Activated gamma-delta T cell (primary cell): ENCODE data around the gene VAT1L.

Source experiments
- DNase-seq: peaks from one replicate; lab custom pipeline; 2025; lab: John Stamatoyannopoulos, UW

VAT1L gene

GRCh38 chr16:77782694-77783093 is 5.7 kb upstream of the VAT1L start:
- no peak for DNase-seq

- DNase-seq = no peak
Measured at GRCh38 chr16:77784441-77785372, 3.7 kb upstream of the VAT1L start.

DNA sequence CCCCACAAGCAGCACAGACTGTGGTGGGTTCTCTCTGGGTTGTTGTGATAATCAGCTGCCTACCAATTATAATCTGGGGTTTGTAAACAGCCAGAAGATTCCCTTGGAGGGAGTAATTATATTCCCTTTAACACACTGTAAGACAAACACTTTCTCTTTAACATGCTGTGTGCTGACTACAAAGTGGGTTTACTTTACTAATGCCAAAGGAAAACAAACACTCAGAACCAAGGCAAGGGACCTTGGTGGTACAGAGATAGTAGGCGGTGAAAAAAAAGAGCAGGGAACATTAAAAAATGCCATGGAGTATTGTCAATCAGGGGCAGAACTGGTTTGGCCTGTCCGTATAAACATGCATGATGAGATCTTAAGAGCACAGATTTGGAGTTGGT is 3.0 kb upstream of the VAT1L start:
- DNase-seq = no peak

DNA sequence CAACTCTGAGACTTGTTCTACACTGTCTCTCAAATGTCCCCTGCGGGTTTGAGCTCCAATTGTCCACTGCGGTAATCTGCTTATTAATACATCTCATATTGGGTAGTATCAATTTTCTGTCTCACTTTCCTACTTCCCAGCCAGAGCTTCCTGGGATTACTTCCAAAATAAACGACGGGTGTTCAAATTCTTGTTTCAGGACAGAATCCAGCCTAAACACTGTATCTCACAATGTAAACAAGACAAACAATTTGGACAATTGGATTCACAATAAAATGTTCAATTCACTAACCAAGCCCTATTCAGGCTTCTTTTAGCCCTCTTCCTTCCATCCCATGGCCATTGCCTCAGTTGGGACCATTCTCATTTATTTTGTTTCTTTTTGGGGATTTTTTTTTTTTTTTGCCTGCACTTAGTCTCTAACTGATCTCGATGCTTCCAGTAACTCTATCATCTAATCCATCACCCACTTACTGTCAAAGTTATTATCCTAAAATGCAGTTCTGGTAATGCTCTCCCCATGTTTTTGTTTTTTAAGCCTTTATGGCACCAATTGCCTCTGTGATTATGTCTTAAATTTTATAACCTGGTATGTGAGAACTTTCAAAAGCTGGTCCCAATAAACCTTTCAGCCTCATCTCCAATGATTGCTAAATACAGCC is 2.0 kb upstream of the VAT1L start:
- no peak for DNase-seq

DNA sequence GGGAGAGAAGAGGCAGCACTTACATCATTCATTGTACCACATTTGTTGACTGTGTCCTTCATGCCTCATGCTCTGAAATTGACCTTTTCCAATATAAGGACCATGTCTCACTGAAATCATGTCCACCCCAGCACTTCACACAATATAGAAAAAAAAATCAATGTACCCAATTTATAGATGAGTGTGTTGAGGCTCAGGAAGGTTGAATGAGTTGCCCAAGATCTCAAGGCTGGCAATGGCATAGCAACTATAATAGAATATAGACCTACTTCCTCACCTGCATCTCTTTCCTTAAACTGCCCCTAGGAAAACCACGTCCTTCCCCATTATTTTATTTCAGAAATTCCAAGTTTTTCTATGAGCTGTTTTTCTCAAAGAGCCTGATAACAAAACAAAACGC is 912 bp upstream of the VAT1L start:
- DNase-seq = no peak

GRCh38 chr16:77789085-77790008 is 983 bp downstream of the VAT1L start:
- no peak for DNase-seq

GRCh38 chr16:77790009-77790372 is 1.6 kb downstream of the VAT1L start:
- no peak for DNase-seq

GRCh38 chr16:77790912-77791311 is 2.5 kb downstream of the VAT1L start:
- DNase-seq = no peak

DNA sequence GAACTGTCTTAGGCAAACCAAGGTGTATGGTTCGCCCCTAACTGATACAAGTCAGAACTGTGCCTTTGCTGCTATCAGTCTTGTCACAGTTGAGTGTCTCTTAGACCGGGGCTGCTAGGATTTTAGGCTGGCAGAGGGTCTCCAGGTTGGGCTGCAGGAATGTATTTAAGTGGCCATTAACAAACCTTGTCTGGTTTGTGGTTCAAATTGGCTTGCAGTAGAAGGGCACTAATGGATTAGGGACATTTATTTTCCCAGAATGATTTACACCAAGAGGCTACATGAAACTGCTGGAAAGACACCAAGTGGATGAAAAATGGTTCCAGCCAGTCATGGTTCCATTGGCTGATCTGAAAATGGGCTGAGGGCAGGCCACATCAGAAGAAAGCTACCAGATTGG is 5.1 kb downstream of the VAT1L start:
- DNase-seq = no peak

GRCh38 chr16:77794586-77794985 is 6.2 kb downstream of the VAT1L start:
- DNase-seq = no peak

GRCh38 chr16:77801817-77802216 is 13.5 kb downstream of the VAT1L start:
- DNase-seq = no peak

- DNase-seq = no peak
Measured at GRCh38 chr16:77805398-77805797, 17.0 kb downstream of the VAT1L start.

DNA sequence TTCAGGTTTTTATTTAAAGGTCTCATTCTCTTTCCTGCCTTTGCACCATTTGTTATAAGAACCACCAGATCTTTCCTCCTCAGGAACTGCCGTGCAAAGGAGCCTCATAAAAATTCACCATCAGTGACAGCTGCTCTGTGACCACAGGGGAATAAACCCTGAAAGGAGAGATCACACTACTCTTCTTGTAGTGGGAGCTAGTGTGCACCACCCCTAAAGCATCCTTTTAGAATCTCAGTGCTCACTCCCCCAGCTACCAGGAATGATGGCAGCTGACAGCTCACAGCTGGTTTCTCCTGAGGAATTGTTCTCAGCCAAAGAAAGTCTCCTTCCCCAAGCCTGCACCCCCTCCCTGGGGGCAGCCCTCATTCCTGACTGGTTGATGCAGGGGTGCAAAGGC is 18.7 kb downstream of the VAT1L start:
- DNase-seq = no peak

DNA sequence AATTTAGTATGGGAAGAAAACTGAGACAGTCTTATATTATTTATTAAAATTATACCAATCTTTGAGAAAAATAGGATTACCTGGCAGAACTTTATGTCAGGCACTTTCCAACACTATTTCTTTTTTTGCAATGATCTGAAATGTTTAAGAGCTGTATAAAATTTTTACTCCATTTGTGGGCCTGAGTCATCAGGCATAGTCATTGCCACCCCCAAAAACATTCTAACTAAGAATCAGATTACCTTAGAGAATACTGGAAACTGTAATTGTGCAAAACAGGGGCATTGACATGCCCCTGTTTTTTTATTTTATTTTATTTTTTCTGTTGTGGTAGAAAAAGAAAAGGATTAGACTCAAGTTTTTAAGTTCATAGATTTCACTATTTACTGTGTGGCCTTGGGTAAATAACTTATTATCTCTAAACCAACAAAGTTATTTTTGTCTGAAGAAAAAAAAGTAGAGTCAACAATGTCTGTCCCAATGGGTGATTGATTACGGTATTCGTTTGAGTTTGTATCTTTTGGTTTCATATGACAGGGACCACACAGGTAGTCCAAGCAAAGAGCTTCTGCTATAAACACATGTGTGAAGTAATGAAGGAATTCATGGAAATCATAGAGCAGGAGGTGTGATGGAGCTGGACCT is 24.6 kb downstream of the VAT1L start:
- no peak for DNase-seq

- DNase-seq = no peak
Measured at GRCh38 chr16:77816293-77816692, 27.9 kb downstream of the VAT1L start.

- no peak for DNase-seq
Measured at GRCh38 chr16:77820340-77820739, 32.0 kb downstream of the VAT1L start.

- DNase-seq = no peak
Measured at GRCh38 chr16:77822661-77823060, 34.3 kb downstream of the VAT1L start.

DNA sequence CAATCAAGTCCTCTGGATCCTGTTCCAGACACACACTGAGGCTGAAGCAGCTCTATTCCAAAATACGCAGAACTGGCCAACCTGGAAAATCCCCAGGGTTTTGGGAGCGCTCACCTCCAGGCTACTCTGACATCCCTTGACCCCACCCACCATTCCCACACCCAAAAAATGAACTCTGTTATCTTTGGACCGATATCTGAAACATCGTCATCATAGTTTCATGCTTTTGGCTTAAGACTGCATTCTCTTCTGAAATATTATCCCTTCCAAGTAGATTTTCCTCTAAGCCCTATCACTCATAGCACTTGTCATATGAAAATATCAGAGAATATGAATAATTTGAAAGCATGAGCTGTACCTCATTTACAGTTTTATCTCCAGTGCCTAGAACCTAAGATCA is 34.7 kb downstream of the VAT1L start:
- DNase-seq = no peak

GRCh38 chr16:77825196-77825595 is 36.8 kb downstream of the VAT1L start:
- no peak for DNase-seq

GRCh38 chr16:77827032-77827431 is 38.7 kb downstream of the VAT1L start:
- DNase-seq = no peak

DNA sequence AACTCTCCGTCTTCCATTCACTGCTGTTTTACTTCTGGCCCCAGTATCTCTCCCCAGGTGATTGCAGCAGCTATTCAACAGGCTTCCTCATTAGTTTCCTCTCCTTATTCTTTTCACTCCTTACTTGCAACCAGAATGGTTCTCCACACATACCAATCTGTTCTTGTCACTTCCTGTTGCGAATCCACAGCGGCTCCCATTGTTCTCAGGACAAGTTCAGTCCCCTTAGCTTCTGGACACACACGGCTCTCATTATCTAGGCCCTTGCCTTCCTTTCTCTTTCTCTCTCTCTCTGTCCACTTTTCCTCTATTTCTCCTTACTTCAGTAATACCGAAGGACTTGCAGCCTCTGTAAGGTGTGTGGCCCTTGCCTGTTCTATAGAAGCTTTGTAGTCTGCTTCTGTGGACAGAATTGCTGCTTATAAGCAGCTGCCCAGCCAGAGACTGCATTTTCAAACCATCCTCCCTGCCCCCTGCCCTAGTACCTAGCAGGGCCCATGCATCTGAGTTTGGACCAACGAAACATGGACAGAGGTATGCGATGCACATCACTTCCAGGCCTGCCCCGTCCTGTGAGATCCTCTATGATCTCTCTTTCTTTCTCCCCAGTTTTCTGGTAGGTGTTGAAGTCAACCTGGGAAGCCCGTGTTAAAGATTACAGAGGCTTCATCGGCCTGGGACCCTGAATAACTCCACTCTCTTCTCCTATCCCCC is 45.7 kb downstream of the VAT1L start:
- DNase-seq = no peak
